ENCODE measurements around the gene ATP1A2. TPM values are rescaled to one million over a fixed set of nuclear protein-coding genes. Genes with fewer than 3 reads are reported as not detected.

The ATP1A2 gene
- total RNA-seq, 2 donors from 2014 or later, result 146 to 228 TPM

DNA sequence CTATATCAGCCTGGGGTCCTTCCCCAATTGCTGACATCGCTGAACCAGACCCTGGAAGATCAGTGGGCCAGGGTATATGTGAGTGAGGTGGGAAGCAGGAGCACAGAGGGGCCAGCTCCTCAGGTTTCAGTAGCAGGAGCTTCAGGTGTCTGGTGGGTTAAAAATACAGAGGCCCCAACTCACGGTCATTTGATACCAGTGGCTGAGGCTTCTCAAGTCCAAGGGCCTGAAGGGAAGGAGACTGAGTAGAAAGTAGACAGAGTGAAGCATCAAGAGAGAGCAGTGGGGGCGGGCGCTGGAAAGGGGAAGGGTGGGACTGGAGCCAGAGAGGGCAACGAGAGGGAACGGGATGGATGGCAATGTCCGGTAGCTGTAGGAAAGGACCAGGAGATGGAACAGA lies 72.8 kb downstream of the ATP1A2 start:
- Histone ChIP-seq H3K36me3 (no peaks in the 10 kb centered on the region), H3K4me3 (no peak overlapping the region), H3K9me3 (no peaks in the 10 kb centered on the region), H3K4me1 (peaks cover 0 to 22% of the 10 kb centered on the region in 2 donors), H3K27me3 (no peaks in the 10 kb centered on the region), H3K27ac (no peak overlapping the region)
- TF ChIP-seq, protein P1, sequence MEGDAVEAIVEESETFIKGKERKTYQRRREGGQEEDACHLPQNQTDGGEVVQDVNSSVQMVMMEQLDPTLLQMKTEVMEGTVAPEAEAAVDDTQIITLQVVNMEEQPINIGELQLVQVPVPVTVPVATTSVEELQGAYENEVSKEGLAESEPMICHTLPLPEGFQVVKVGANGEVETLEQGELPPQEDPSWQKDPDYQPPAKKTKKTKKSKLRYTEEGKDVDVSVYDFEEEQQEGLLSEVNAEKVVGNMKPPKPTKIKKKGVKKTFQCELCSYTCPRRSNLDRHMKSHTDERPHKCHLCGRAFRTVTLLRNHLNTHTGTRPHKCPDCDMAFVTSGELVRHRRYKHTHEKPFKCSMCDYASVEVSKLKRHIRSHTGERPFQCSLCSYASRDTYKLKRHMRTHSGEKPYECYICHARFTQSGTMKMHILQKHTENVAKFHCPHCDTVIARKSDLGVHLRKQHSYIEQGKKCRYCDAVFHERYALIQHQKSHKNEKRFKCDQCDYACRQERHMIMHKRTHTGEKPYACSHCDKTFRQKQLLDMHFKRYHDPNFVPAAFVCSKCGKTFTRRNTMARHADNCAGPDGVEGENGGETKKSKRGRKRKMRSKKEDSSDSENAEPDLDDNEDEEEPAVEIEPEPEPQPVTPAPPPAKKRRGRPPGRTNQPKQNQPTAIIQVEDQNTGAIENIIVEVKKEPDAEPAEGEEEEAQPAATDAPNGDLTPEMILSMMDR (IDR thresholded peaks at IDR 0.05), result no peak
- DNase-seq (ENCODE audit: low spot score), result no peak

- TF ChIP-seq, protein P1 (IDR thresholded peaks at IDR 0.05), result no peak
- H3K36me3 ChIP-seq, result no peaks in the 10 kb centered on the region
- H3K4me1 ChIP-seq, result peaks cover 0 to 25% of the 10 kb centered on the region in 2 donors
- H3K27me3 ChIP-seq, result no peaks in the 10 kb centered on the region
- DNase-seq (ENCODE audit: low spot score), result no peak
- peak within 1 kb of the TSS in 1 of 2 donors; percentile 22 for H3K4me3 ChIP-seq
- no peaks in the 10 kb centered on the region for H3K9me3 ChIP-seq
- H3K27ac ChIP-seq, result peak within 1 kb of the TSS in 1 of 2 donors; percentile 73
Measured at GRCh38 chr1:160189649-160190625, 74.4 kb downstream of the ATP1A2 start, which contains the start of gene CASQ1. CASQ1 (plus strand) TSS chr1:160190575; CDS start chr1:160190752, 177 bp downstream.

- DNase-seq (ENCODE audit: low spot score), result no peak
- H3K4me1 ChIP-seq, result peaks cover 0 to 25% of the 10 kb centered on the region in 2 donors
- no peak overlapping the region for H3K4me3 ChIP-seq
- TF ChIP-seq, protein P1 (IDR thresholded peaks at IDR 0.05), result no peak
- no peaks in the 10 kb centered on the region for H3K27me3 ChIP-seq
- no peaks in the 10 kb centered on the region for H3K9me3 ChIP-seq
- H3K36me3 ChIP-seq, result no peaks in the 10 kb centered on the region
- no peak overlapping the region for H3K27ac ChIP-seq
Measured at GRCh38 chr1:160191756-160192155, 76.2 kb downstream of the ATP1A2 start.

DNA sequence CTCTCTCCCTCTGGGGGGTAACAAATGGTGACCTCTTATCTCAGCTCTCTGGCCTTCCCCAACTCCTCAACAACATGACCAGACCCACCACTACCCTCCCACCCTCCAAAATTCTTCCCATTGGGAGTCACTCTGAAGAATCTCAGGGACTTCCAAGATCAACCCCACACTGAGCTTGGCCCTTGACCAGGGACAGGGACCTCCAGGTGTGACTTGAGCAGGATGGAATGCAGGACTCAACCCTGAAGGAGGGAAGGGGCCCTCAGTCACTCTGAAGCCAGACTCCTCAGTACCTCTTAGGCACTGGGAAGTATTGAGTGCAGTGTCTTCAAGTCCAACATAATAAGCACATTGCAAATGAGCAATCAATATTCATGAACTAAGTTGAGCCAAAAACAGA lies 76.7 kb downstream of the ATP1A2 start:
- no peak for DNase-seq (ENCODE audit: low spot score)
- Histone ChIP-seq H3K27ac (peak overlapping the region in 1 of 2 donors; percentile 37), H3K27me3 (no peaks in the 10 kb centered on the region), H3K4me3 (no peak overlapping the region), H3K4me1 (peaks cover 0 to 25% of the 10 kb centered on the region in 2 donors), H3K36me3 (no peaks in the 10 kb centered on the region), H3K9me3 (no peaks in the 10 kb centered on the region)
- TF ChIP-seq, protein P1 (IDR thresholded peaks at IDR 0.05), result no peak

Other genes starting within 250 kb of the ATP1A2 start
- 1 to 10 TPM in 1 of 2 donors, under 1 TPM in 1; 0.86 to 1.3 TPM for gene CFAP45, start 215.6 kb upstream of the ATP1A2 start, total RNA-seq
- gene TAGLN2, start 190.3 kb upstream of the ATP1A2 start, total RNA-seq, result 100 to 1,000 TPM; 124 to 235 TPM
- gene IGSF9, start 170.1 kb upstream of the ATP1A2 start, total RNA-seq, result 1 to 10 TPM; 2.0 to 5.4 TPM
- not detected for gene SLAMF9, start 161.5 kb upstream of the ATP1A2 start, total RNA-seq
- gene PIGM, start 83.8 kb upstream of the ATP1A2 start, total RNA-seq, result 1 to 10 TPM; 2.4 to 3.2 TPM
- gene KCNJ10, start 45.6 kb upstream of the ATP1A2 start, total RNA-seq, result under 1 TPM in 1 of 2 donors, not detected in 1; 0.20 TPM
- under 1 TPM in 1 of 2 donors, not detected in 1; 0.08 TPM for gene KCNJ9, start 34.2 kb upstream of the ATP1A2 start, total RNA-seq
- 10 to 100 TPM; 20.1 to 20.8 TPM for gene IGSF8, start 17.1 kb upstream of the ATP1A2 start, total RNA-seq
- gene ATP1A4, start 35.8 kb downstream of the ATP1A2 start, total RNA-seq, result not detected
- 10 to 100 TPM; 10.1 to 32.3 TPM for gene CASQ1, start 74.8 kb downstream of the ATP1A2 start, total RNA-seq
- gene PEA15, start 89.6 kb downstream of the ATP1A2 start, total RNA-seq, result 100 to 1,000 TPM in 1 of 2 donors, 10 to 100 TPM in 1; 69.2 to 144 TPM
- gene DCAF8, start 146.8 kb downstream of the ATP1A2 start, total RNA-seq, result 100 to 1,000 TPM; 103 to 121 TPM
- 10 to 100 TPM; 54.5 to 72.4 TPM for gene PEX19, start 169.4 kb downstream of the ATP1A2 start, total RNA-seq
- 100 to 1,000 TPM in 1 of 2 donors, 10 to 100 TPM in 1; 96.1 to 134 TPM for gene COPA, start 227.5 kb downstream of the ATP1A2 start, total RNA-seq
- 10 to 100 TPM; 63.4 to 71.3 TPM for gene NCSTN, start 227.6 kb downstream of the ATP1A2 start, total RNA-seq